Hepatic stellate cell (primary cell): ENCODE results near the gene HID1.
"Not testable (repeated sequence)": the region's sequence is repeated elsewhere in the genome, so short reads cannot be mapped to it uniquely, and the experiment has no call there.

Experiments
- DNase-seq: peaks from one replicate; pipeline ENCODE4 v3.0.0; 2011; ENCODE audit warnings: low spot score

HID1 gene

GRCh38 chr17:74922694-74923537 is 49.6 kb downstream of the HID1 start, which contains the start of gene USH1G:
USH1G (minus strand) TSS chr17:74923255; CDS start chr17:74923073, 182 bp downstream.
- no peak for DNase-seq

- no peak for DNase-seq
Observed at GRCh38 chr17:74922172-74922571, 50.4 kb downstream of the HID1 start.

GRCh38 chr17:74921769-74922168 is 50.8 kb downstream of the HID1 start:
- DNase-seq: no peak

- no peak for DNase-seq
Observed at GRCh38 chr17:74921026-74921681, 51.4 kb downstream of the HID1 start.

GRCh38 chr17:74920642-74921025 is 51.9 kb downstream of the HID1 start:
- no peak for DNase-seq

GRCh38 chr17:74920306-74920620 is 52.3 kb downstream of the HID1 start:
- no peak for DNase-seq

DNA sequence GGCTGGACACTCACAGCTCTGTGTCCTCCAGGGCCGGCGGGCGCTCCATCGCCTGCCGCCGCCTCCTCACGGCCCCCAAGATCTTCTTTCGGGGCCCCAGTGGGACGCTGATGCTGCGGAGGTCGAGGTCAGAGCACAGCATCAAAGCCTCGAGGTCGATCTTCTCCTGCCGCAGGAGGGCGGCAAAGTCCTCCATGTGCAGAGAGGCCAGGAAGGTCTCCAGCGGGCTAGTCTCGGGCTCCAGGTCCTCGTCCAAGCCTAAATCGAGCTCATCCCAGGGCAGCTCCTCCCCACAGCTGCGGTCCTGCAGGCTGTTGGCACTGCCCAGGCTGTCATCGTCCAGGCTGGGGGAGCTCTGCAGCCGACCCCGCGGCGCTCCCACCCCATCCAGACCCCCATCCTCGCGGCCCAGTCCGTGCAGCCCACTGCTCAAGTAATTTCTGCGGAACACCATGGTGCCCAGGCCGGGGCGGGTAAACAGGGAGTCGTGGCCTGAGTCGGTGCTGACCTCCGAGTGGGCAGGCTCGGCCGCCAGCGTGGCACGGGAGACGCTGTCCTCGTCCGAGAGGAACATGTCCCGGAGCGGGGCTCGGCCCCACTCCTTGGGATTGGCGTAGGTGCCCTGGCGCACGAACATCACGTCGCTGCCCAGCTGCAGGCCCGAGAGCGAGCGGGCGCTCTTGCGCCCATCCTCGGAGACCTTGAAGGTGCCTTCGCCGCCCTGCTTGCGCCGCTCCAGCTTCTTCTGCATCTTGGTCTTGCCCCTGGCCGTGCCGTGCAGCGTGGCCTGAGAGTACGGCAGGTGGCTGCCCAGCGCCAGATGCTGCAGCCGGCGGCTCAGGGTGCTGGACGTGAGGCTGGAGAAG is 52.9 kb downstream of the HID1 start:
- peak; percentile 60 for DNase-seq

DNA sequence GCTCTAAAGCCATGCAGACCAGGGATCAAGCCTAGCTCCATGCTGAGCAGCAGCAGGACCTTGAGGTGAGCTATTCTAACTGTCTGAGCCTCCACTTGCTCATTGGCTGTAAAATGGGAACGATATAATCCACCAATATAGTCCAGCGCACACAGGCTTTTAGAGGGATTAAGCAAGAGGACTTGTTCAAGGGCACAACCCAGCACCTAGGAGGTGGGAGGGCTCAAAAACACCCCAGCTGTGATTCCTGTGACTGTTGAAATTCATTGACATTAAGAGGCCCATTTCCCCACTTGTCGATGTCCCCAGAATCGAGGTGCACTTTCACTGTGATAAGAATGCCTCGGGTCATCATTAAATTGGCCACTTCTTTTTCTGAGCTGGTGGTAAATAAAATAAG is 53.7 kb downstream of the HID1 start:
- no peak for DNase-seq

DNA sequence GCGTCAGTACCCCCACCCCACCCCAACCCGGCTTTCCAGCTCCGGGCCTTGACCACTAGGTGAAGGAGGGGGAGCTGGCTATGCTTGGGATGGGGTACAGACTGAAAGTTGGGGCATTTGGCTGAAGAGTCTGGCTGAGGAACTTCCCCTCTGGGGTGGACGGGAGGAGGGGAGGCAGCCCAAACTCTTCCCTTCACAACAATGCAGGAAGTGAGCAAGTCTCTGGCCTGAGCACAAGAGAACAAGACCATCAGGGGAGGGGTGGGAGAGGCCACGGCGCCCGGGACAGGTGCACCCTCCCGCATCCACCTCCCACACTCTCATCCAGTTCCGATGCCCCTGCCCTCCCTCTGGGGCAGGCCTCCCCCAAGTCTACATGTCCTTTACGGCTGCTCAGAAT is 55.1 kb downstream of the HID1 start:
- DNase-seq: no peak

- DNase-seq: no peak
Observed at GRCh38 chr17:74916851-74917199, 55.7 kb downstream of the HID1 start.

DNA sequence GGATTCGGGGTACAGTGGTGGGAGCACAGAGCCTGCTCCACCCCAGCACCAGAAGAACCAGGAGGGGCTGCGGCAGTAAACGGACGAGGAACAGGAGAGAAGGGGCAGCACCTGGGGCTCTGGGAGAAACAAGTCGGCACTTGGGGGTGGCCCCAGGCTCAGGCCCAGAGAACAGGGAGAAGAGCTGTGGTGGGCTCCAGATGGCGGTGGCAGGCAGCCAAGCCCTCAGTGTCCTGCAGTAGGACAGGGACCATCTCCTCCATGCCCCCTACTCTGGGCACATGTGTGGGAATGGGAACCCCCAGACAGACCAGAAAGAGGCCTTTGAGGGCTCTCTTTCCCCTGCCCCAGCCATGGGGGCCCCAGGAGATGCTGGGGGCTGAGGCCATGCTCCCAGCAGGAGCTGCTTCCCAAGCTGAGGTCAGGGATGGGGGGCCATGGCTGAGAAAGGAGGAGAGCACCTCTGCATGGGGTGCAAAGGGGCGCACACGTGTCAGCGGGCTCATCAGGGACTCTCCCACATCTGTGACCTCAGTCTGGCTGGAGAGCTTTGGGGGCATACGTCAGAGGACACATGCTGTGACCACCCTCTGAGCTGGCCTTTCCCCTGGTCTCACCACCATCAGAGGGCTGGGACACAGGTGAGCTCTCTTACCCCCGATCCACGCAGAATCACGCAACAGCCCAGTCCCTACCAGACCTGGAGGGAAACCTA is 56.3 kb downstream of the HID1 start:
- DNase-seq: no peak

DNA sequence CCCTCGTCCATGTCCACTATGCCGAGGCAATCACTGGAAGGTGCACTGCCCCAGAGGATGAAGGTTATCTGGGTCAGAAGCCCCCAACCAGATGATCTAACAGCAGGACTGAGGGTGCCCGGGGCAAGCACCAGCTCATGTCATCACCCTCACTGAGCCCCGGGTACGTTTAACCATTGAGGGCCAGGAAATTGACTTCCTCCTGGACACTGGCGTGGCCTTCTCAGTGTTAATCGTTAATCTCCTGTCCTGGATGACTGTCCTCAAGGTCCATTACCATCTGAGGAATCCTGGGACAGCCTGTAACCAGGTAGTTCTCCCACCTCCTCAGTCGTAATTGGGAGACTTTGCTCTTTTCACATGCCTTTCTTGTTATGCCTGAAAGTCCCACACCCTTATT is 61.1 kb downstream of the HID1 start:
- not testable (repeated sequence) for DNase-seq

GRCh38 chr17:74909097-74909496 is 63.5 kb downstream of the HID1 start:
- DNase-seq: not testable (repeated sequence)

DNA sequence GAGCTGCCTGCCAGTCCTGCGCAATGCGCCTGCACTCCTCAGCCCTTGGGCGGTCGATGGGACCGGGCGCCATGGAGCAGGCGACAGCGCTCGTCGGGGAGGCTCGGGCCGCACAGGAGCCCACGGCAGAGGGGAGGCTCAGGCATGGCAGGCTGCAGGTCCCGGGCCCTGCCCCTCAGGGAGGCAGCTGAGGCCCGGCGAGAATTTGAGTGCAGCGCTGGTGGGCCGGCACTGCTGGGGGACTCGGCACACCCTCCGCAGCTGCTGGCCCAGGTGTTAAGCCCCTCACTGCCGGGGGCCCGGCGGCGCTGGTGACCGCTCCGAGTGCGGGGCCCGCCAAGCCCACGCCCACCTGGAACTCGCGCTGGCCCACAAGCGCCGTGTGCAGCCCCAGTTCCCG is 65.5 kb downstream of the HID1 start:
- no peak for DNase-seq

DNA sequence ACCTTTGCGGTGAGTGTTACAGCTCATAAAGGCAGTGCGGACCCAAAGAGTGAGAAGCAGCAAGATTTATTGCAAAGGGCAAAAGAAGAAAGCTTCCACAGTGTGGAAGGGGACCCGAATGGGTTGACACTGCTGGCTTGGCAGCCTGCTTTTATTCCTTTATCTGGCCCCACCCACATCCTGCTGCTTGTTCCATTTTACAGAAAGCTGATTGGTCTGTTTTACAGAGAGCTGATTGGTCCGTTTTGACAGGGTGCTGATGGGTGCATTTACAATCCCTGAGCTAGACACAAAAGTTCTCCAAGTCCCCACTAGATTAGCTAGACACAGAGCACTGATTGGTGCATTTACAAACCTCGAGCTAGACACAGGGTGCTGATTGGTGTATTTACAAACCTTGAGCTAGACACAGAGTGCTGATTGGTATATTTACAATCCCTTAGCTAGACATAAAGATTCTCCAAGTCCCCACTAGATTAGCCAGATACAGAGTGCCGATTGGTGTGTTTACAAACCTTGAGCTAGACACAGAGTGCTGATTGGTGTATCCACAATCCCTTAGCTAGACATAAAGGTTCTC is 66.3 kb downstream of the HID1 start:
- not testable (repeated sequence) for DNase-seq

- DNase-seq: no peak
Observed at GRCh38 chr17:74904687-74905409, 67.7 kb downstream of the HID1 start.

- no peak for DNase-seq
Observed at GRCh38 chr17:74903671-74904070, 68.9 kb downstream of the HID1 start.

DNA sequence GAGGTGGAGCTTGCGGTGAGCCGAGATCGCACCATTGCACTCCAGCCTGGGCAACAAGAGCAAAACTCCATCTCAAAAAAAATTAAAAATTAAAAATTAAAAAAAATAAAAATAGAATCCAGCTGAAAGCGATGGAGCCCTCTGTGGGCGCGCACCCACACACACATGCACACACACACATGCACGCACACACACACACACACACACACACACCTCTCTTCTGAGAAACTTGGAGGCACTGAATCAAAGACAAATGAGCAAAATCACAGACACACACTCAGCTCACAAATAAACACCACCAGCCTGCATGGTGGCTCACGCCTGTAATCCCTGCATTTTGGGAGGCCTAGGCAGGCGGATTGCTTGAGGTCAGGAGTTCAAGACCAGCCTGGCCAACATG is 69.5 kb downstream of the HID1 start:
- DNase-seq: no peak

DNA sequence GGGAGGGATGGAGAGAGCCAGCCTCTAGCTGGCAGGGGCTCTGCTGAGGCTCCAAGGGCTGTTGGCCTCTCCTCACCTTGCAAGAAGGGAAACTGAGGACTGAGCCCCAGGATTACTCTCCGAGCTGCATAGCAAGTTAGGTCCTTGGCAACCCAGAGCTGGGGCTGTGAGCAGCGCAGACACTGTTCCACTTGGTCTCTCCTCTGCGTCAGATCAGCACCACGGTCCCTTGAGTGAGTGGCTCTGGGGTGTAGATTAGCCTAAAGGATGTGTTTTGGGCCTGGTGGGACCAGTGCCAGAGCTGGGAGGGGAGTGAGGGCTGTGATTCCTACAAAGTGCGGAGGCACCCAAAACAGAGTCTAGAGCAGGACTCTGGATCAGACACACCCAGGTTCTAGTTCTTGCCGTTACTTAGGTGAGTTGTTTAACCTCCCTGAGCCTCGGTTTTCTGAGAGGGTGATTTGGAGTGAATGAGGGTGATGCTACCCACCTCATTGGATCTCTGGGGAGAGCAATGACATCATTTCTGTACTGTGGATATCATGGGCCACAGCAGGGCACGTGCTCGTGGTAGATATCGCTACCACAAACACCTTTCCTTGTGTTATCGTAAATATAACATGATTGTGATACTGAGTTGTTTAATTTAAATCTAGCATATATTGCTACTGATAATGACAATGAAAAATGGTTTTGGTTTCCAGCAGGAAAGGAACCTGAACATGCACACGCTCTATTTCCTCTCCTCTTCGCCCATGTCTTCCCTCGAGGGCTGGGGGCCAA is 71.0 kb downstream of the HID1 start:
- no peak for DNase-seq
